HFFc6 (cell line): Measurements from ENCODE around the gene PGLYRP1. TPM values are rescaled to one million over a fixed set of nuclear protein-coding genes. Genes with fewer than 3 reads are reported as not detected.

Source experiments
- DNase-seq: peaks from one replicate; pipeline ENCODE4 v3.0.0-alpha.2; 2018
- H3K27ac Mint-ChIP-seq: 2 replicates; pipeline ENCODE4 v1.8.0; 2020; ENCODE audit warnings: mild to moderate bottlenecking, mixed read lengths
- H3K27me3 Mint-ChIP-seq: 2 replicates; pipeline ENCODE4 v1.8.0; 2021; ENCODE audit warnings: mild to moderate bottlenecking, moderate library complexity, mixed read lengths; ENCODE audit not compliant: insufficient read depth
- H3K36me3 Mint-ChIP-seq: 2 replicates; pipeline ENCODE4 v1.8.0; 2021; ENCODE audit warnings: low read depth, mixed read lengths
- H3K4me1 Mint-ChIP-seq: 2 replicates; pipeline ENCODE4 v1.8.0; 2020; ENCODE audit warnings: low read depth, mixed read lengths
- H3K4me3 Mint-ChIP-seq: 2 replicates; pipeline ENCODE4 v1.8.0; 2020; ENCODE audit warnings: mild to moderate bottlenecking, moderate library complexity, mixed read lengths
- H3K9me3 Mint-ChIP-seq: 2 replicates; pipeline ENCODE4 v1.8.0; 2020; ENCODE audit warnings: mild to moderate bottlenecking, mixed read lengths
- CTCF ChIP-seq: fragments of 200-600 bp; sonication (generic); IDR thresholded peaks from 2 replicates; pipeline ENCODE4 v1.5.0; 2021; ENCODE audit warnings: antibody characterized with exemption, mild to moderate bottlenecking
- total RNA-seq, 6 experiments: library from RNA; stranded (reverse); fragmentation: NEBNext Ultra II Directional; extraction: Animal tissue kit (Norgen Biotek cat#: 25700); gene quantifications; 2 replicates in 1 of 6; 3 replicates in 5 of 6; pipeline ENCODE4 v1.2.3, GENCODE V29; 2021

The PGLYRP1 gene
- total RNA-seq, 6 experiments from 2014 or later = not detected

GRCh38 chr19:46017874-46018675 lies 4.8 kb downstream of the PGLYRP1 start:
- Mint-ChIP-seq H3K4me1 (peaks cover 19% of the 10 kb centered on the region), H3K27ac (no peak overlapping the region), H3K27me3 (peaks cover 10% of the 10 kb centered on the region; the same call in 1 of the 2 replicates), H3K36me3 (peaks cover 4% of the 10 kb centered on the region; the same call in 1 of the 2 replicates), H3K4me3 (no peak overlapping the region), H3K9me3 (no peaks in the 10 kb centered on the region)
- no peak for DNase-seq
- TF ChIP-seq CTCF = no peak

- no peak overlapping the region for H3K27ac Mint-ChIP-seq
- peaks cover 4% of the 10 kb centered on the region; the same call in 1 of the 2 replicates for H3K36me3 Mint-ChIP-seq
- H3K9me3 Mint-ChIP-seq = no peaks in the 10 kb centered on the region
- H3K4me3 Mint-ChIP-seq = peak overlapping the region; percentile 51; the same call in 1 of the 2 replicates
- TF ChIP-seq CTCF = peak; percentile 58
- no peak for DNase-seq
- H3K27me3 Mint-ChIP-seq = peaks cover 10% of the 10 kb centered on the region; the same call in 1 of the 2 replicates
- H3K4me1 Mint-ChIP-seq = peaks cover 19% of the 10 kb centered on the region
Observed at GRCh38 chr19:46017095-46017429, 5.8 kb downstream of the PGLYRP1 start.

GRCh38 chr19:46016426-46017094 lies 6.3 kb downstream of the PGLYRP1 start:
- TF ChIP-seq CTCF = peak; percentile 93
- DNase-seq = peak; percentile 71
- Mint-ChIP-seq H3K4me3 (peak overlapping the region; percentile 90), H3K27ac (no peak overlapping the region), H3K36me3 (peaks cover 4% of the 10 kb centered on the region; the same call in 1 of the 2 replicates), H3K4me1 (peaks cover 19% of the 10 kb centered on the region), H3K9me3 (no peaks in the 10 kb centered on the region), H3K27me3 (peaks cover 10% of the 10 kb centered on the region; the same call in 1 of the 2 replicates)

- H3K36me3 Mint-ChIP-seq = peaks cover 4% of the 10 kb centered on the region; the same call in 1 of the 2 replicates
- peak overlapping the region; percentile 90 for H3K4me3 Mint-ChIP-seq
- TF ChIP-seq CTCF = no peak
- H3K4me1 Mint-ChIP-seq = peaks cover 19% of the 10 kb centered on the region
- H3K27me3 Mint-ChIP-seq = peaks cover 10% of the 10 kb centered on the region; the same call in 1 of the 2 replicates
- H3K9me3 Mint-ChIP-seq = no peaks in the 10 kb centered on the region
- DNase-seq = no peak
- no peak overlapping the region for H3K27ac Mint-ChIP-seq
Observed at GRCh38 chr19:46015687-46016425, 7.0 kb downstream of the PGLYRP1 start.

- DNase-seq = no peak
- no peak overlapping the region for H3K27ac Mint-ChIP-seq
- TF ChIP-seq CTCF = no peak
Observed at GRCh38 chr19:46014941-46015686, 7.7 kb downstream of the PGLYRP1 start.

More at GRCh38 chr19:46014941-46015686, 7.7 kb downstream of the PGLYRP1 start:
- Mint-ChIP-seq H3K9me3 (no peaks in the 10 kb centered on the region), H3K4me3 (peak overlapping the region; percentile 49; the same call in 1 of the 2 replicates), H3K4me1 (peaks cover 15% of the 10 kb centered on the region), H3K27me3 (peaks cover 5% of the 10 kb centered on the region; the same call in 1 of the 2 replicates), H3K36me3 (peaks cover 4% of the 10 kb centered on the region; the same call in 1 of the 2 replicates)
